ENCODE data around the gene DPP6.

Gene DPP6

DNA sequence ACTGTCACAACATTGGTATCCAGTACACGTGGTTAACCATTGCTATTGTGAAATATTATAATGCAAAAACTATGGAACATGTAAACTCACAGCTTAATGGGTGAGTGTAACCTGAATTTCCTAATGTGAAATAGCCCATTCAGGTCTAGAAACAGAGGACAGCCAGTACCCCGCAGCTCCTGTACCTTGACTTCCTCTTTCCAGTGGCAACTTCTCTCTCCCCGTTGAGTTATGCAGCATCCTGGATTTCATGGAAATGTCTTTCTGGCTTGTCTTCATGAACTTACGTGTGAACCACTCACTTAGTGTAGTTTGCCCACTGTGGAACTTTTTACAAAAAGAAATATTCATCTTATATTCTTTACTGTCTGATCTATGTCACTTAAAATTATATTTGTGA is 384.4 kb downstream of the DPP6 start:
- Histone ChIP-seq H3K27ac (no peak overlapping the region), H2AFZ (ENCODE audit: low read depth) (no peak overlapping the region), H3K4me1 (ENCODE audit: low read depth, poor library complexity, severe bottlenecking) (no peaks in the 10 kb centered on the region), H3K79me2 (ENCODE audit: insufficient read depth, low read depth) (no peaks in the 10 kb centered on the region), H3K27me3 (ENCODE audit: insufficient read depth, low read depth) (no peaks in the 10 kb centered on the region), H3K4me2 (no peak overlapping the region), H3K9ac (no peak overlapping the region), H3K4me3 (IDR thresholded peaks at IDR 0.05; ENCODE audit: insufficient read depth, low read depth, low read length) (no peak overlapping the region), H3K36me3 (ENCODE audit: insufficient read depth) (no peaks in the 10 kb centered on the region), H4K20me1 (ENCODE audit: insufficient read depth) (no peaks in the 10 kb centered on the region)
- TF ChIP-seq, protein P1, sequence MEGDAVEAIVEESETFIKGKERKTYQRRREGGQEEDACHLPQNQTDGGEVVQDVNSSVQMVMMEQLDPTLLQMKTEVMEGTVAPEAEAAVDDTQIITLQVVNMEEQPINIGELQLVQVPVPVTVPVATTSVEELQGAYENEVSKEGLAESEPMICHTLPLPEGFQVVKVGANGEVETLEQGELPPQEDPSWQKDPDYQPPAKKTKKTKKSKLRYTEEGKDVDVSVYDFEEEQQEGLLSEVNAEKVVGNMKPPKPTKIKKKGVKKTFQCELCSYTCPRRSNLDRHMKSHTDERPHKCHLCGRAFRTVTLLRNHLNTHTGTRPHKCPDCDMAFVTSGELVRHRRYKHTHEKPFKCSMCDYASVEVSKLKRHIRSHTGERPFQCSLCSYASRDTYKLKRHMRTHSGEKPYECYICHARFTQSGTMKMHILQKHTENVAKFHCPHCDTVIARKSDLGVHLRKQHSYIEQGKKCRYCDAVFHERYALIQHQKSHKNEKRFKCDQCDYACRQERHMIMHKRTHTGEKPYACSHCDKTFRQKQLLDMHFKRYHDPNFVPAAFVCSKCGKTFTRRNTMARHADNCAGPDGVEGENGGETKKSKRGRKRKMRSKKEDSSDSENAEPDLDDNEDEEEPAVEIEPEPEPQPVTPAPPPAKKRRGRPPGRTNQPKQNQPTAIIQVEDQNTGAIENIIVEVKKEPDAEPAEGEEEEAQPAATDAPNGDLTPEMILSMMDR (conservative IDR thresholded peaks at IDR 0.05; ENCODE audit: low read depth, low read length), result no peak

DNA sequence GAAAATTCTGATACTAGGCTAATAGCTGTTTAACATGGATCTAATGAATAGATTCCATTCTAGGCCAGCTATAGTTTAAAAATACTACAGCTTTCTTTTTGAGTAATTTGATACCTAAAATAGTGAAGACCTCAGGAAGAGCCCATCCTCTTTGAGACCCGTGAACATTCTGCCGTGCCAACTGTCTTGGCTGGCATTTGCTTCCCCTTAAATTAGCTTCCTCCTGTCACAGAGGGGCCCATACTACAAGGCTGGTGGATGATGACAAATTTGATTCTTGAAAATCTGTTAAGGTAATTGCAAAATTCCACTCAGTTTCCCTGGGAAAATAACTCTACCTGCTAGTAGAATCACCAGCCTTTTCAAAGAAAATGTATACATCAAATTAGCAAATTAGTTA is 385.0 kb downstream of the DPP6 start:
- Histone ChIP-seq H3K79me2 (ENCODE audit: insufficient read depth, low read depth) (no peaks in the 10 kb centered on the region), H3K4me1 (ENCODE audit: low read depth, poor library complexity, severe bottlenecking) (no peaks in the 10 kb centered on the region), H2AFZ (ENCODE audit: low read depth) (no peak overlapping the region), H3K4me3 (IDR thresholded peaks at IDR 0.05; ENCODE audit: insufficient read depth, low read depth, low read length) (no peak overlapping the region), H3K27ac (no peak overlapping the region), H4K20me1 (ENCODE audit: insufficient read depth) (no peaks in the 10 kb centered on the region), H3K36me3 (ENCODE audit: insufficient read depth) (no peaks in the 10 kb centered on the region), H3K27me3 (ENCODE audit: insufficient read depth, low read depth) (no peaks in the 10 kb centered on the region), H3K9ac (no peak overlapping the region), H3K4me2 (no peak overlapping the region)
- TF ChIP-seq, protein P1 (conservative IDR thresholded peaks at IDR 0.05; ENCODE audit: low read depth, low read length), result no peak

DNA sequence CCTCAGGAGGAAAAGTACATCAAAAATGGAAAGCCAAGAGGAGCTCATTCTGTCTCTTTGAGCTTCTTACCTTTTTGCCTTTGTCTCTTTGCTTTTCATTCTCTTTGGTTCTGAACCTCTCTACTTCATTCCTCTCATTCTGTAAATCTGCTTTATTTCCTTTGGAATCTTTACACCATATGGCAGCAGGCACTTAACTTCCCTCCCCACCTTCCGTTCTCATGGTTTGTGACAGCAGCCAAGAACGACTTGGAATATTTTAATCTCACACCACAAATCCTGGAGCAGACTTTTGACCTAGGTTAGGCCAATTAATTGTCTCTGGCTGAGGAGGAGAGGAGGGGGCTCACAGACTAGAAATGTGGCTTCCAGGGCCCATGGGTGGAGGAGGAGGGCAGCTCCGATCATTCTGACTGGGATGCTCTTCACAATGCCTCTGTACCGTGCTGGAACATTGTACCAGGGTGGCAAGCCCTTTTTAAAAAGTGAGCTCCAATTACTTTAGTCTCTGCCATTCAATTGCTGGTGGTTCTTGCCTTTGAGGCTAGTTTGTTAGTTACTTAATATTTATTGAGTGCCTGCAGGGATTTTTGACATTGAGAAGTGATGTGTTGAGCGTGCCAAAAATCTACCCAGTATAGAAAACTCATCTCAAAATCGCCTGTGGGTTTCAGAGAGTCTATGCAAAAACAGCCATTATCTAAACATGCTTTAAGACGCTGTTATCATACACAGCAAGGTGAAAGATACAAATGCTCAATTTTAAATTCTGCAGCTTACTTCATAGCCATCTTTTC is 386.6 kb downstream of the DPP6 start:
- Histone ChIP-seq H3K27me3 (ENCODE audit: insufficient read depth, low read depth) (no peaks in the 10 kb centered on the region), H3K4me2 (no peak overlapping the region), H3K4me3 (IDR thresholded peaks at IDR 0.05; ENCODE audit: insufficient read depth, low read depth, low read length) (no peak overlapping the region), H2AFZ (ENCODE audit: low read depth) (no peak overlapping the region), H3K4me1 (ENCODE audit: low read depth, poor library complexity, severe bottlenecking) (no peaks in the 10 kb centered on the region), H3K79me2 (ENCODE audit: insufficient read depth, low read depth) (no peaks in the 10 kb centered on the region), H3K36me3 (ENCODE audit: insufficient read depth) (no peaks in the 10 kb centered on the region), H3K27ac (no peak overlapping the region), H3K9ac (no peak overlapping the region), H4K20me1 (ENCODE audit: insufficient read depth) (no peaks in the 10 kb centered on the region)
- TF ChIP-seq, protein P1 (conservative IDR thresholded peaks at IDR 0.05; ENCODE audit: low read depth, low read length), result no peak

DNA sequence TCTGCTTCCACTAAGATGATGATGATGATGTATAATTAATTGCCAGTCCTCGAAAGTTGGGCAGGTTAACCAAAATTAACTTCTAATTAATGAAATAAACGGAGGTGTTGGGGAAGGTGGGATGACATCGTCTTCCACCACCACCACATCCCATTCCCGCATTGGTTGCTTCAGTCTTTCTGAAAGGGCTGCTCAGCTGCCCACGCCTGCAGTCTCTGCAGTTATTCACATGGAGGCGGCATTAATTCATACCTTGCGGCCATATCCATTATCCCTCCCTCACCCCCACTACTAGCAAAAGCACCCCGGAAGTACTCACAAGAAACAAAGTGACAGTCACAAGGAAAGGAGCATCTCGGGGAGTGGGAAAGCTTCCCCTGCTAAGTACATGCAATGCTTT is 387.9 kb downstream of the DPP6 start:
- no peak overlapping the region for H3K27ac ChIP-seq
- H3K9ac ChIP-seq, result no peak overlapping the region
- no peaks in the 10 kb centered on the region for H3K27me3 ChIP-seq (ENCODE audit: insufficient read depth, low read depth)
- H3K79me2 ChIP-seq (ENCODE audit: insufficient read depth, low read depth), result no peaks in the 10 kb centered on the region
- no peaks in the 10 kb centered on the region for H3K36me3 ChIP-seq (ENCODE audit: insufficient read depth)
- H2AFZ ChIP-seq (ENCODE audit: low read depth), result no peak overlapping the region
- no peaks in the 10 kb centered on the region for H3K4me1 ChIP-seq (ENCODE audit: low read depth, poor library complexity, severe bottlenecking)
- H3K4me2 ChIP-seq, result no peak overlapping the region
- H3K4me3 ChIP-seq (IDR thresholded peaks at IDR 0.05; ENCODE audit: insufficient read depth, low read depth, low read length), result no peak overlapping the region
- H4K20me1 ChIP-seq (ENCODE audit: insufficient read depth), result no peaks in the 10 kb centered on the region
- TF ChIP-seq, protein P1 (conservative IDR thresholded peaks at IDR 0.05; ENCODE audit: low read depth, low read length), result no peak
